CD4-positive, alpha-beta T cell treated with Interleukin-4 for 1 hour (primary cell): Measurements from ENCODE around the gene MACROD2.

Source experiments
- DNase-seq, 2 donors: peaks; one replicate each; pipeline ENCODE4 v3.0.0-alpha.2; 2020 to 2022

MACROD2 gene

DNA sequence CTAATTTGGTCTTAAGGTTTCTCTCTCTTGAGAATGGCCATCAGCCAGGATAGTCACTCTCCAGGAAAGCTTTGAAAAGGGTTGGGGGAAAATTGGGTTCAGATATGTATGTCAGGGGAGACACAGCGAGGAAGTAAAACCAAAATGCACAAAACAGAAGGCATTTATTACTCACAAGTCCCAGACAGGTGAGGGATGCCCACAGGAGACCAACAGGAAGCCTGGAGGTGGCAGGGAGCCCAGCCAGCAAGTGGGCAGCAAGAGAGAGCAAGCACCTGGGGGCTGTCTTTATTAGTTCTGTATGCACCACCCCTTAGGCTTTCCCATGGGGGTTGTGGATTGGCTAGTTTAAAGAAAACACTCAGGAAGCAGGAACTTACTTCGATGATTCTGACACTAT, 1870.2 kb downstream of the MACROD2 start:
- no peak for DNase-seq

DNA sequence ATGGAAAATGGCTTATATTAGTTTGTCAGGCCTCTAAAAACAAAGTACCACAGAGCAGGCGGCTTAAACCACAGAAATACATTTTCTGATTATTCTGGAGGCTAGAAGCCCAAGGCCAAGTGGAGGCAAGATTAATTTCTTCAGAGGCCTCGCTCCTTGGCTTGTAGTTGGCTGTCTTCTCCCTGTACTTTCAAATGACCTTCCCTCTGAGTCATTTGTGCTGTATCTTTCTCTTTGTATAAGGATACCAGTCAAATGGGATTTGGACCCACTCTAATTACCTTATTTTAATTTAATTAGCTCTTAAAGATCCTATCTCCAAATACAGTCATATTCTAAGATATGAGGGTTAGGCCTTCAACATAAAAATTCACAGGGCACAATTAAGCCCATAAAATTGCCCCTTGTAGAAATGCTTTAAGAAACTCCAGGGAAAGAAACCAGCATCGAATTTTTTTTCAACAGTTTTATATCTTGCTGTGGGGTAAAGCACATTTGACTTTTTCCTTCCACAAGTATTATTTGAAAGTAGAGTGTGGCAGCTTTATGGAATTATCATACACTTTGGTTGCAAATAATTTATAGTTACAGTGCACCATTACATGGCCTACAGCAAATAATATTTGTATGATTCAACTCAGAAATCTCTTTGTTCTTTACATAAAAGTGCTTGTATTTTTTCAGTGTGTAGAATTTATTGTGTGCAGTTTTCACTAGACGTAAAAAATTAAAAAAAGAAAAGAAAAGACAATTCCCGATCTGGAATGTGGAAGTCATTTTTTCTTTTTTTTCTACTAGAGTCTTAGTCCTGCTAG, 1871.8 kb downstream of the MACROD2 start:
- DNase-seq, result no peak

GRCh38 chr20:15867899-15868298, 1872.6 kb downstream of the MACROD2 start:
- DNase-seq, result no peak

DNA sequence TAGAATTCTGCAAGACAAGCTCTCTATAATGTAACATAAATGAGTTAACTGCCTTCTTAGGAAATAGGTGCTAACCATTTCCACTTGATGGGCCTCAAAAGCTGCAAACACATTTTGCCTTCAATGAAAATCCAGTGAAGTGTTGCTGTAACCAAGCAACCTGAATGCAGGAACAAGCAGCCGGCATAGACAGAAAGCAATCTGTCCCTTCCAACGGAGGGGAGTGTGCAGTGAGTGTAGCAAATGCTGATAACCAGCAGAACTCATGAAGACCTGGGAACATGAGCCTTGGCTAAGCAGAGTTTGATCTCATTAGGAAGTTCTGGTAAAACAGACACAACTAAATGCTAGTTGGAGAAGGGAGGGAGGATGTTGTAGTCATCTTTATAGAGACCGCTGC, 1880.1 kb downstream of the MACROD2 start:
- DNase-seq, result peak in 1 of 2 donors; percentile 32

DNA sequence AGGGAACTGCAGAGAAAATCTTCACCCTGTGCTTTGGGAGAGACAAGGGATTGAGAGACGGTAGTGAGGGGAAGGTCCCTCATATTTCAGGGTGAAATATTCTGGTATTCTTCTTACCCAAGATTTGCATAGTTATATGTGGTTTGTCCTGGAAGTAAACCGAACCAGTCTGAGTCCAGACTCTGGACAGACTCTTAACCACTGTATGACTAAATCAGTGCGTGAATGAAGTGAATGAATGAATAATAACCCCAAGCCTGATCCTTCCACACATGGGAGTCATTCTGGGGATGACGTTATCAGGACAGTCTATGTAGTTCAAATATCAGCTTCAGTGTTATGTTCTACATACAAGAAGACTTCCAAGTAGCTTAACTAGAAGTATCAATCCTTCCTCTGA, 1887.2 kb downstream of the MACROD2 start:
- no peak for DNase-seq

DNA sequence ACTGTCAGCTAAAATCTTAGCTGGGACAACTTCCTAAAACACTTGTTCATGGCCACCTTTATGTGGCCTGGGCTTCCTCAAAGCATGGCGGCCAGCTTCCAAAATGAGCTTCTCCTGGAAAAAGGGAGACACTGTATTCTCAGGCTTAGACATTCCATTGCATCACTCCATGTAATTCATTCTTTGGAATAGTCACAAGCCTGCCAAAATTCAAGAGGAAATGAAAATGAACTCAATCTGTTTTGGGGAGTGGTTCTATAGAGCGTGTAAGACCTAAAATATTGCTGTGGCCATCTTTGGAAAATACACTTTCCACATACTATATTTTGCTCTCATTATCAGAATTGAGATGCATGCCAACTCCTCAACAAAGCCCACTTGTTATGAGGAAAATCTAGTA, 1890.9 kb downstream of the MACROD2 start:
- no peak for DNase-seq

DNA sequence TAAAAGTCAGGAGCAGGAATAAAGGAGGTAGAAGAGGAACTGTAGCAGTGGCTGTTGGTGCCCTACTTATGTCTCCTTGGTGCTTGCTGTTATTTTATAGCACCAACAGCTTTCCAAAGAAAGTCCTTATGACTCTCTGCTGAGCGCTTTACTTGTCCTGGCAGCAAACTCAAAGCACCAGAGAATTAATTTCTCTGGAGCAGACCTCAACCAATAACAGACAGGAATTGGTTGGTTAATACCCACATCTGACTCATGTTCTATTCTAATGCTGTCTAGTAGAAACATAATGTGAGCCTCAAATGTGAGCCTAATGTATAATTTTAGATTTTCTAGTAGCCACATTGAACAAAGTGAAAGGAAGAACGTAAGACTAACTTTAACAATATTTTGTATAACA, 1892.1 kb downstream of the MACROD2 start:
- DNase-seq, result no peak

DNA sequence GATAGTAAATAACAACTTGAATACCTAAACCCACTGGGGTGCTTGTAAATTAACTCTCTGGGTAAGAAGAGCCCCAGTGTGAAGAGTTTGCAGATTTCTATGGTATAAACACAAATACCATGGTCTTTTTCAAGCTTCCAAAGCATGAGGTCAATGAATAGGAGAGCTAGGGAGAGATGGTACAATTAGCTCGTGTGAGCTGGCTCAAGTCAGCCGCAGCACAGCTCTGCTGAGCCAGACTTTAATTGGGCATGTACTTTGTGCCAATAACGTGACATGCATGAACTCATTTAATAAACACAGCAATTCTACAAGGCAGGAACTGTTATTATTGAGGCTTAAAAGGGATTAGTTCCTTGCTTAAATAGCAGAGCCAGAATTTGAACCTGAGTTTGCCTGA, 1893.7 kb downstream of the MACROD2 start:
- no peak for DNase-seq

GRCh38 chr20:15889514-15890256, 1894.4 kb downstream of the MACROD2 start:
- no peak for DNase-seq

- no peak for DNase-seq
Measured at GRCh38 chr20:15890407-15890982, 1895.2 kb downstream of the MACROD2 start.

GRCh38 chr20:15895126-15895525, 1899.8 kb downstream of the MACROD2 start:
- no peak for DNase-seq

DNA sequence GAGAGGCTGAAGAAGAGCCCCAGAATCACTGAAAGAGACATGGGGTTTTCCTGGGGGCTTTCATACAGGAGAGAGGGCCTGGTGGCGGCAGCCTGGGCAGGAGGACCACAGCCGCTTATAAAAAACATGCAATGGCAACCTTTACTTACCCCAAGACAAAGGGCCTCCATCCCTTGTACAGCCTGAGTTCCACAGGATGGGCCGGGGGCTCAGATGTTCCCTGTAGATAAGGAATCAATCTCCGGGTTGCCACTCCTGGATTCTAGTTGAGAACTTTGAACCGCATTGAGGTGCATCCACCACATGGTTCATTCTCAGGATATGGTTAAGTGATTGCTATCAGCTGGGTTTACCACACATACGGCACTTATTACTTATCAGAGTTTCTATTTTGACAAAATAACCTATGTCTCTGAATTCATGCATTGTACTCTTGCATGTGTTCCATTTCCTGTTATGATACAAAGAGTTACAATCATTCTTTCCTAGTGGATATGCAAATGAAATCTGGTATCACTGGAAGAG, 1900.3 kb downstream of the MACROD2 start:
- peak in 1 of 2 donors; percentile 4 for DNase-seq

GRCh38 chr20:15899967-15900366, 1904.7 kb downstream of the MACROD2 start:
- no peak for DNase-seq

DNA sequence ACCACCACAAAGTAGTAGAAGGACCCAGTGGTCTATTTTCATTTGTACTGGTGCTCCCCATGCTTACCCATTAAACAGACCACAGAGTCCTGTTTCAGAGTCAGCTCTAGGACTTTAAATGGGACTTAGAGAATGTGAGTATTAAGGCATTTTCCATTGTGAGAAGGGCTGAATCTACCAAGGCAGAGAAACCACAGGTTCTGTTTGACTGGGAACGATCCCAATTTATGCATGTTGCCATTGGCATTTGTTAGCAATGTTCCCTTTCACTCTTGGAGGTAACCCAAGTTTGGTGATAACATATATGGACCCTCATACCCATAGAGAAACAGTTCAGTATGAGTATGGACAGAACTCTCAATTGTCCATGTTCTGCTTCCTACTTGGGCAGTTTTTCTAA, 1905.1 kb downstream of the MACROD2 start:
- no peak for DNase-seq

- DNase-seq, result no peak
Measured at GRCh38 chr20:15902493-15902892, 1907.2 kb downstream of the MACROD2 start.

- DNase-seq, result no peak
Measured at GRCh38 chr20:15905661-15906060, 1910.3 kb downstream of the MACROD2 start.

GRCh38 chr20:15909995-15910394, 1914.7 kb downstream of the MACROD2 start:
- DNase-seq, result no peak

- DNase-seq, result no peak
Measured at GRCh38 chr20:15911581-15911980, 1916.3 kb downstream of the MACROD2 start.

DNA sequence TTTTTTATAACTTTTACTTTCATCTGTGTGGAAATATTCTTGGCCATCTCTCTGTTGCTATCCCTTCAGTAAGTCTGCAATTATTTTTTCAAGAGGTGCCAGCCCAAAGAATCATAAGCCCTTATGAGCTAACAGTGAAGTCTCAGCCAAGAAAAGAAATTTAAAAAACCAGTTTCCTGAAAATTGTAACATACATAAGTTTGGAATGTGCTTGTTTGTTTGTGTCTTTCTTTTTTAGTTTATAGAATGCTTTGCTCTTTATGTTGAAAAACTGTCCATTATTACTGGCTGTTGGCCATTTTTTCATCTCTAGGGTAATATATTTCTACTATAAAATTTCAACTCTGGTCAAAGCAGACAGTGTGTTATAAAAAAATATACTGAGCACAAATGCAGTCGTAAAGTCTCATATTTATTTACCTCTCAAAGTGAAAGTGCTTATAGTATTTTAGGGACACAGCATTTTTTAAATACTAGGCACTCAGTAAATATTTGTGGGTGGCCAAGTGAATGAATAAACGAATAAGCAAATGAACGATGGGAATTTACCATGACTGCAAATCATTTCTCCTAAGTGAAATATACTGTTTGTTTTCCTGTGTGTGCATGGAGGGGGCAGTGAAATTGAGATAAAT, 1918.2 kb downstream of the MACROD2 start:
- no peak for DNase-seq

DNA sequence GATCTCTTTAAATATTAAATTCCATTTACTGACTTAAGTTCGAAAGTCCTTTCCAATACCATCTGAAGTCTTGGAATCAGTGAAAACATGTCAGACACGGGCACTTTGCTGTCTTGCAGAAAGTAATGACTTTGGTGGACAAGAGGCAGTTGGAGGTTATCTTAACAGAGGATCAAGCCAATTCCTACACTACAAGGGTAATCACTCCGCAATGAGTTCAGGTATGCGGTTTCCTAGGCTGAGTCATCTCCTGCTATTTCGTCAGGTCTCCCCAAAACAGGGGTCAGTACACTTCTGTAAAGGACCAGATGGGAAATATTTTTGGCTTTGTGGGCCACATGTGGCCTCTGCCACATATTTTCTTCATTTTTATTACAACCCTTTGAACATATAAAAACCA, 1921.3 kb downstream of the MACROD2 start:
- no peak for DNase-seq

DNA sequence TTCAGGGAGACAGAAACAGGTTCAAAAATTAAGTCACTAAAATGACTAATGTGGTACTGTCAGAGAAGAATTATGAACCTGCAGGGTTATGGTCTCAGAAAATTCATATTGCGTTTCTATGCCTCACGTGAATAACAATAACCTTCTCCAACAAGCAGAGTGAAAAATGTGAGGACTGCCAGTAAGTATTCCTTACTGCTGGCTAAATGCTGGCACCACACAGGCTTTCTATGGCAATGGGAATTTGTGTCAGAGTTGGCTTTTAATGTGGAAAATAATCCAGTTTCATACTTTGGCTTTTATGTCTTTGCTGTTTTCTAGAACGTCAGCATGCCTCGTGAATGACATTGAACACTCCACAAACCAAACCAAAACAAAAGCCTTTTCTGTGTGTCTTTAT, 1922.0 kb downstream of the MACROD2 start:
- DNase-seq, result no peak

- DNase-seq, result no peak
Measured at GRCh38 chr20:15918631-15919030, 1923.3 kb downstream of the MACROD2 start.

GRCh38 chr20:15919118-15919517, 1923.8 kb downstream of the MACROD2 start:
- no peak for DNase-seq
